ENCODE results near the gene ATP2B2.

The ATP2B2 gene

GRCh38 chr3:10507331-10507730 lies 1.9 kb upstream of the ATP2B2 start:
- Histone ChIP-seq H3K9me3 (no peaks in the 10 kb centered on the region), H3K27me3 (peaks cover 53% of the 10 kb centered on the region), H3K4me3 (ENCODE audit: low read depth in 1 of 2, low read length in 1 of 2) (no peak overlapping the region), H3K27ac (no peak overlapping the region), H3K4me1 (ENCODE audit: control insufficient read depth in 1 of 2, insufficient read depth in 1 of 2, low read depth in 1 of 2, low read length in 1 of 2) (no peaks in the 10 kb centered on the region), H3K36me3 (no peaks in the 10 kb centered on the region)
- TF ChIP-seq CTCF (IDR thresholded peaks at IDR 0.05), result no peak

GRCh38 chr3:10506696-10507095 lies 1.3 kb upstream of the ATP2B2 start:
- Histone ChIP-seq H3K4me3 (ENCODE audit: low read depth in 1 of 2, low read length in 1 of 2) (no peak overlapping the region), H3K36me3 (no peaks in the 10 kb centered on the region), H3K27me3 (peaks cover 53% of the 10 kb centered on the region), H3K27ac (no peak overlapping the region), H3K9me3 (no peaks in the 10 kb centered on the region), H3K4me1 (ENCODE audit: control insufficient read depth in 1 of 2, insufficient read depth in 1 of 2, low read depth in 1 of 2, low read length in 1 of 2) (no peaks in the 10 kb centered on the region)
- no peak for TF ChIP-seq CTCF (IDR thresholded peaks at IDR 0.05)

GRCh38 chr3:10505791-10506585 lies 602 bp upstream of the ATP2B2 start:
- no peaks in the 10 kb centered on the region for H3K36me3 ChIP-seq
- H3K27me3 ChIP-seq, result peaks cover 53% of the 10 kb centered on the region
- H3K27ac ChIP-seq, result no peak overlapping the region
- H3K9me3 ChIP-seq, result no peaks in the 10 kb centered on the region
- TF ChIP-seq CTCF (IDR thresholded peaks at IDR 0.05), result no peak
- H3K4me1 ChIP-seq (ENCODE audit: control insufficient read depth in 1 of 2, insufficient read depth in 1 of 2, low read depth in 1 of 2, low read length in 1 of 2), result no peaks in the 10 kb centered on the region
- H3K4me3 ChIP-seq (ENCODE audit: low read depth in 1 of 2, low read length in 1 of 2), result no peak overlapping the region

- Histone ChIP-seq H3K27me3 (peaks cover 53% of the 10 kb centered on the region), H3K36me3 (no peaks in the 10 kb centered on the region), H3K4me3 (ENCODE audit: low read depth in 1 of 2, low read length in 1 of 2) (no peak overlapping the region), H3K9me3 (no peaks in the 10 kb centered on the region), H3K27ac (no peak overlapping the region), H3K4me1 (ENCODE audit: control insufficient read depth in 1 of 2, insufficient read depth in 1 of 2, low read depth in 1 of 2, low read length in 1 of 2) (no peaks in the 10 kb centered on the region)
- no peak for TF ChIP-seq CTCF (IDR thresholded peaks at IDR 0.05)
Observed at GRCh38 chr3:10504171-10505049, 976 bp downstream of the ATP2B2 start.

- peaks cover 53% of the 10 kb centered on the region for H3K27me3 ChIP-seq
Observed at GRCh38 chr3:10503217-10503796, 2.1 kb downstream of the ATP2B2 start.

More at GRCh38 chr3:10503217-10503796, 2.1 kb downstream of the ATP2B2 start:
- Histone ChIP-seq H3K9me3 (no peaks in the 10 kb centered on the region), H3K27ac (no peak overlapping the region), H3K4me1 (ENCODE audit: control insufficient read depth in 1 of 2, insufficient read depth in 1 of 2, low read depth in 1 of 2, low read length in 1 of 2) (no peaks in the 10 kb centered on the region), H3K4me3 (ENCODE audit: low read depth in 1 of 2, low read length in 1 of 2) (no peak overlapping the region), H3K36me3 (no peaks in the 10 kb centered on the region)
- TF ChIP-seq CTCF (IDR thresholded peaks at IDR 0.05), result no peak
